Retina (tissue), 1 donor: ENCODE data around the gene TTC31.

ENCODE experiments used
- DNase-seq: peaks from one replicate; pipeline ENCODE4 v3.0.0-alpha.2; 2016

The TTC31 gene

DNA sequence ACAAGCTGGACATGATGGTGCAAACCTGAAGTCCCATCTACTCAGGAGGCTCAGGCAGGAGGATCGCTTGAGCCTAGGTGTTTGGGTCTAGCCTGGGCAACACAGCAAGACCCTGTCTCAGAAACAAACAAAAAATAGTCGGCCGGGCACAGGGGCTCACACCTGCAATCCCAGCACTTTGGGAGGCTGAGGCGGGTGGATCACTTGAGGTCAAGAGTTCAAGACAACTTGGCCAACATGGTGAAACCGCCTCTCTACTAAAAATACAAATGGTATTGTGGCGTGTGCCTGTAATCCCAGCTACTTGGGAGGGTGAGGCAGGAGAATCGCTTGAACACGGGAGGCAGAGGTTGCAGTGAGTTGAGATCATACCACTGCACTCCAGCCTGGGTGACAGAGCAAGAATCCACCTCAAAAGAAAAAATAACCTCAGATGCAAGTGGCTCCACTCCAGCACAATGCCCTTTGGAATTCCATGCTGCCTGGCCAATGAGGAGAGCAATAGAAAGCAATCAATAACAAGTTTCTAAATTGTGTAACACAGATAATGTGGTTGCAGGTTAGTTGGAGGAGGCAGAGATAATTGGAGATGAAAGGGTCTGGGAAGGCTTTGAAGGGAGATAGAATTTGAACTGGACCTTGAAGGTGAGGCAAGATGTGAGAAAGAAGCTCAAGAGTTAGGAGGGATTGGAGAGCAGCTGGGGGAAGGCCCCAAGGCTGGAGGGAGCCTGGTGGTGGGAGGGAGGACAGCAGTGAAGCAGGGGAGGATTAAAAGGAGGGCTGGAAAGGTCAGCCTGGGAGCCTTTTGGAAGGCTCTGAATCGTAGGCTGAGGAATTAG is 6.0 kb downstream of the TTC31 start:
- no peak for DNase-seq

DNA sequence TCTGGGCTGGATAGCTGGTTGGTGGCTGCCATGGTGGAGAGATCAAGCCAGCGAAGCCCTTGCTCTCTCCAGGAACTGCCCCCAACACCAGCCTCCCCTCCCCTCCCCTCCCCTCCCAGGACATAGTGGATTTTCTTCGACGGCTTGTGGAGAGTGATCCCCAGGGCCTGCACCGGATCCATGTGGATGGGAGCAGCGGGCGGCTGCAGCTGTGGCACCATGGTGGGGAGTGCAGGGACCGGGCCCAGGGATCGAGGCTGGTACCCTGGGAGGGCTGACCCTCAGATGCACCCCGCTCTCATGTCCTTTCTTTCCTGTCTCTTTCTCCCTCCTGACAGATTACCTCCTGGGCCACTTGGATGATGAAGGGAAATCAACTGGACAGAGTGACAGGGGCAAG is 7.0 kb downstream of the TTC31 start:
- DNase-seq = no peak

DNA sequence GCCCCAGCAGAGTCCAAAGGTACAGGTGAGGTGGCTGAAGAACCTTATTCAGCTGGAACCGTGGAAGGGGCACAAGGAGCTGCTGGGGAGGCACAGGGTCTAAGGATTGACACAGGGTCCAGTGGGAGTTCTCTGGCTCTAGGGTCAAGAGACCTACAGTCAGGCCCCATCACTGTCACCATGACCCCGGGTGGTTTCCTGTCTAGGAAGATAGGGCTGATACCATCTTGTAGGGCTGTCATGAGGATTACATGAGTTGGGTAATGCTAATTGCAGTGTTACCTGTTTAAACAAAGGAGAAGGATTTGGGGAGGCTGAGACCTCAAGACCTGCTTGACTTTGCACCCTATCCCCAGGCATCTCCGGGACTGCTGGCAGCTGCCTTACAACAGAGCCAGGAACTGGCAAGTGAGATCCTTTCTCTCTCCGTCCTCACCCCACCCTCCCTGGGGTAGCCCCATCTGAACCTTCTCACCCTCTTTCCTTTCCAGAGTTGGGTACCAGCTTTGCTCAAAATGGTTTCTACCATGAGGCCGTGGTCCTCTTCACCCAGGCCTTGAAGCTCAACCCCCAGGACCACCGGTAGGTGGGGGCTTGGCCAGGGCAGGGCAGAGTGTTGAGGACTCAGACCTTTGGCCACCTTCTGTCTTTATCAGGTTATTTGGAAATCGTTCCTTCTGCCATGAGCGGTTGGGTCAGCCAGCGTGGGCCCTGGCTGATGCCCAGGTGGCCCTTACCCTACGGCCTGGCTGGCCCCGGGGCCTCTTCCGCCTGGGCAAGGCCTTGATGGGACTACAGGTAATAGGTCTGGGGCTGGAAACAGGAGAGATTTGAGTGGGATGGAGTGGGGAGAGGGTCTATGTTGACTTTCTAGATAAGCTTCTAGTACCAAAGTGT is 9.0 kb downstream of the TTC31 start:
- DNase-seq = no peak

DNA sequence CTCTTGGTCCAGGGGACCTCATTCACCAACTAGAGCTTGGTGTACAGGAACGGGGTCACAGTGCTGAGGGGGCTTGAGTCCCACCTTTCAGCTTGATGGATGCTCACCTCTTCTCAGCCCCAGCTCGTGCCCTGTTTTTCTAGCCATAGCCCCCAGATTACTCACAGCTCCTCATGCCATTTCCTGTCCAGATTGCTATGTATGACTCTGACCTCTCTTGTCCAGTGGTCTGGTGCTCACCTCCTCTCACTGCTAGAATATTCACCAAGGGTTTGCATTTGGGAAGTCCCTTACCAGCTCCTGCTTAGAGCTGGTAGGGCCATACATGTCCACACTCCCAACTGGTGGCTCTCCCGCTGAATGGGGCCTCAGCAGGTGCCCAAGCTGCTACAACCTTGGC is 10.7 kb downstream of the TTC31 start:
- DNase-seq = no peak

DNA sequence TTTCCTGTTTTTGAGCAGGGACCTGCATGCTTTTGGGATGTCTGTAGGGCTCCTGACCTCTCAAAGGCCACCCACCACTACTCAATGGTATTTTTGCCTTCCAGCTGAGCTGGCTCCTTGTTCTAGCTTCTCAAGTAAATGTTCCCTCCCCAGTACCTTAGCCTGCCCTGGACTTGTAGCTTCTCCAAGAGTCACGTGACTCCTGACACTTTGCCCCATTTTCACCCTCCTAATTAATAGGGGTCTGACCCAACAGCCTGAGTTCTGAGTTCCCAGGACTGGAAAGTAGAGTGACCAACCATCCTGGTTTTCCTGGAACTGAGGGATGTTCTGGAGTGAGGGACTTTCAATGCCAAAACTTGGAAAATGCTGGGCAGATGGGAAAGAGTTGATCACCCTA is 12.6 kb downstream of the TTC31 start:
- DNase-seq = no peak

DNA sequence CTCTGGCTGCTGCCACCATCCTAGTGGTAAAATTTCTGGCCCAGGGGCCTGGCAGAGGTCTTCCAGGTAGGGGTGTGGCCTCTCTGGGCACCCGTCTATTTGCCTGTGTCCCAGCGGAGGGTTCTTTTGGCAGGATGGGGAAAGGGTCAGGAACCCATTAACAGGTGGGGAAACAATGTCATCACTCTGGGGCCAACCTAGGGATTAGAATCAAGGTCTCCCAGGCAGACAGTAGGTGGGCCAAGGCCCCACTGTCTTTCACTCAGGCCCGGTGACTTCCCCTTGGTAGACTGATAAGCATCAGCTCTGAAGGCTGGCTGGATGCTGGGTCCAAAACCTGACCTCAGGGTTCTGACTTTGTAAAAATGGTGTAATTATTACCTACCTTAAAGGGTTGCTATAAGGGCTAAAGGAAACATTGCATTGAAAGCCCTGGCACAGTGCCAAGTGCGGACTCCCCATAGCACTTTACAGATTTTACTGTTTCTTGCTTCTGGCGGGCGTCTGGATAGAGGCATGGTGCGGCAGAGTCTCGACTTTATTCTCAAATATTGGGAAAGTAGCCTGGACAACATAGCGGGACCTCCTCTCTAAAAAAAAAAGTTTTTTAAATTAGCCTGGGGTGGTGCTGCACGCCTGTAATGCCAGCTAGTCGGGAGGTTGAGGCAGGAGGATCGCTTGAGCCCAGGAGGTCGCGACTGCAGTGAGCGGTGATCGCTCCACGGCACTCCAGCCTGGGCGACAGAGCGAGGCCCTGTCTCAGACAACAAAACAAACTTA is 14.3 kb downstream of the TTC31 start:
- DNase-seq = no peak

DNA sequence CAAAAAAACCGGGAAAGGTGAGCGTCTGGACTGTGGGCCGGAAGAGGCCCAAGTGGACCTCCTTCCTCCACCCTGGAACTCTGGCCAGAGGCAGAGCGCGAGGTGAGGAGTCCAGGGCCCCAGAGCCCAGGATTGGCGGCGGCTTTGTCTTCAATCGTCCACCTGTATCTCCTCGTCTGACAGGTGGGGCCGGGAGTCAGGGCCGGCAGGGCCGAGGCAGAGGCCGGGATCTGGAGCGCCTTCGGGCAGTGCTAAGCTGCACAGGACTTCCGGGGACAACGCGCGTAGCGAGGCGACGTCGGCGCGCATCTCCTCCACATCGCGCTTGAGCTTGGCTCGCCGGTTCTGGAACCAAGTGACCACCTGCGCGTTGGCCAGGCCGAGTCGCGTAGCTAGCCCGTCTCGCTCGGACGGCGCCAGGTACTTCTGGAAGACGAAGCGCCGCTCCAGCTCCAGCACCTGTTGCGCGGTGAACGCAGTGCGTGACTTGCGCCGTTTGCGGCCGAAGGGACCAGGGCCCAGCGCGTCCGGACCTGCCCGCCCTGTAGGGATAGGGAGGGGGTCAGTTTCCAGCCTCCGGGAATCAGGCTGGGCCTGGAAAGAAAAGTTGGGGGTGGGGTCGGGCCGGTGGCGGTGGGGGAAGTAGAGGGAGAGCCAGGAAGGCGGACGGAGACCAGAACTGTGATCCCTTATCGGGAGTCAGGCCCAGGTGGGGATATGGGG is 15.1 kb downstream of the TTC31 start:
- peak; percentile 60 for DNase-seq

DNA sequence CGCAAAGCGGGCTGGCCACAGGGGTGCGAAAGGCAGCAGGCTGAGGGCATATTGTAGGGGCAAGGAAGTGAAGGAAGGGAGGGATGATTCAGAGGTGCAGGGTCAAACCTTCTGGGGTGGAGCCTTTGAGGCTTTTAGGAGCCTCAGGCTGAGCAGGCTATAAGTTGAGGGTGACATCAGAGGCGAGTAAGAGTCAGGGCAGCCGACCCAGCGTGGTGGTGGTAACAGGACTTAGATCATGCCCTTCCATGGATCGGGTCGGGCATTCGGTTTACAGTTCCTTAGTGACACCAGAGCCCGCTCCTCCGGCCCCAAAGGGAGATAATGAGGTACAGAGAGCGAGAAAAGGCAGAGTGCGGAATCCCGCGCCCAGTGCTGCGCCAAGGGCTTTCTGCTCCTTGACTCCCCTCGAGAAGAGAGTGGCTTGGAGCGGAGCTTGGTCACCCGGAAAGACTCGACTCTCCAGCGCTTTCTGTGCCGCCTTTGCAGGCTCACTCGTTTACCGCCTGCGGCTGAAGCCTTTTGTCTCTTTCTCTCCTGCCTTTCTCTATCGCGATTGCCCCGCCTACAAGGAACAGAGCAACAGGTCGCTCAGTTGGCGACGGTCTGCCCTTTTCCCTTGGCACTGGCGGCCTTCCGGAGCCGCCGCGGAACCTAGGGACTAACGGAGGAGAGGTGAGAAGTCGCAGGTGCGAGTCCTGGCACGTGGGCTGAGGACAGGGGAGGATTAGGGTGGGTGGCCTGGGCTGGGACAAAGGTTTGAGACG is 15.8 kb downstream of the TTC31 start:
- peak; percentile 76 for DNase-seq

DNA sequence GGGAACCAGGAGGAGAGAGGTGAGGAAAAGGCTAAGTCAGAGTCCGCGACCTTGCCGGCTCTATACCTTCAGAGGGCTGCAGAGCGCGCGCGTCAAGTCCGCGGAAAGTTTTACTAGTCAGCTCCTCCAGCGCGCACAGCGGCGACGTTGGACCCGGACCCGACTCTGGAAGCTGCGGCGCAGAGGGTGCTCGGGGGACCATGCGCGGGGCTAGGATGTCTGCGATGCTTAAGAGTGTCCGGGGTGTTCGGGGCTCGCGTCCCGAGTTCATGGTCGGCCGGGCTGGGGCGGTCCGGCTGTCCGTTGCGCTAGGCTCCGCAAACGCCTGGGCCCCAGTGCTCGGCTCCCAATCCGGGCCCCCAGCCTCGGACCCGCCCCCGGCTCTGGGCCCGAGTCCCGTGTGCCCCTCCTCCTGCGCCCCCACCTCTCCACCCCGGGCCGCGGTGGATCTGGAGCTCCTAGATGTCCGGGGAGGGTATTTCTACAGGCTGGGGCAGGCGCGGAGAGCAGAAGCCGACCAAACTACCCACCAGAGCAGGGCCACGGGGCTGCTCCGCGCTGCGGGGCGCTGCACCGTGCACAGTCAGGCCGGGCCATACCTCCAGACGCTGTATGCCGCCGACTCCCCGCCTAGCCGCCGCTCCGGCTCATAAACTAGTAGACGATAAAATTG is 16.5 kb downstream of the TTC31 start, which contains the start of gene LBX2:
Gene LBX2, minus strand, starts transcription at position 337 of the 673 bp plus-strand sequence. Its CDS starts 66 bp downstream, at position 271.
- DNase-seq = peak; percentile 62

DNA sequence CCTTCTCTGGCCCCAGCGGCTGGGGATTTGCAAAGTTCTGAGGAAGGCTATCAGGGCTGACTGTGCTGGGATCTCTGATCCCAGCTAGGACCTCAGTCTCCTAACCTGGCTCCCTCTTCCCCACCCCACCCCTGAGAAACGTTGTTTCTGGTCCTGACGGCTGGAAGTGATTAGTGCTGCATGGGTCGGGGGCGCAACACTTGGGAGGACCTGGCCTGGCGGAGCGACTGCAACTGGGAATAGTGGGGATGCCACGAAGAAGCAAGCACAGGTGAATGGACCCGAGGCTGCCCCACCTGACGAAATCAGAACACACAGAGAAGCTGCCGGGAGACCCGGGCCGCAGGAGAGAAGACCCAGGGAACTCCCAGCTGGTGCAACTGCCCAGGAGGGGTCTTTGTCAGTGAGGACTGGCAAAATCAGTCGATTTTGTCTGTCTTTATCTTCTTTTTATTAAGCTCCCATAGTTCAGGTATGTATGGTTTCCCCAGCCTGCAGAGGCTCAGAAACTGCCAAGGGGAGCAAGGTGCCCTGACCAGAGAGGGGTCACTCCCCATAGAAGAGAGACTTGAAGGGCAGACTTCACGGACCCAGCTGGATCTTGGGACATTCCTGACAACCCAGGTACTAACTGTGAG is 17.2 kb downstream of the TTC31 start:
- DNase-seq = no peak

DNA sequence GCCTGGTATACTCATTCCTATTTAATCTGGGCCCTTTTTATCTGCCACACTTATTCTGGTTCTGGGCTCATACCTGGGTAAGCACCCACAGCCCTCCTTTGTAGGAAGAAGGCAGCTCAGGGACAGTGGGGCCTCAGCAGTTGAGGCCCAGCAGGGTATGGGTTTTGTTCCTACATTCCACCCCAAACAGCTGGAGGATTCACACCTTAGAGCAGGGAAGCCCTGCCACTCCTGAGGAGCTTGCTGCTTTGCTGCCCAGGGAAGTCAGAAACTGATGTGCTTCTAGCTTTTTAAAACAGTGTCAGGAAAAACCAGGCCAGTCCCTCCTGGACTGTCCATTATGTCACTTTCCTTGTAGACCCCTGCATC is 17.7 kb downstream of the TTC31 start:
- DNase-seq = peak; percentile 16

DNA sequence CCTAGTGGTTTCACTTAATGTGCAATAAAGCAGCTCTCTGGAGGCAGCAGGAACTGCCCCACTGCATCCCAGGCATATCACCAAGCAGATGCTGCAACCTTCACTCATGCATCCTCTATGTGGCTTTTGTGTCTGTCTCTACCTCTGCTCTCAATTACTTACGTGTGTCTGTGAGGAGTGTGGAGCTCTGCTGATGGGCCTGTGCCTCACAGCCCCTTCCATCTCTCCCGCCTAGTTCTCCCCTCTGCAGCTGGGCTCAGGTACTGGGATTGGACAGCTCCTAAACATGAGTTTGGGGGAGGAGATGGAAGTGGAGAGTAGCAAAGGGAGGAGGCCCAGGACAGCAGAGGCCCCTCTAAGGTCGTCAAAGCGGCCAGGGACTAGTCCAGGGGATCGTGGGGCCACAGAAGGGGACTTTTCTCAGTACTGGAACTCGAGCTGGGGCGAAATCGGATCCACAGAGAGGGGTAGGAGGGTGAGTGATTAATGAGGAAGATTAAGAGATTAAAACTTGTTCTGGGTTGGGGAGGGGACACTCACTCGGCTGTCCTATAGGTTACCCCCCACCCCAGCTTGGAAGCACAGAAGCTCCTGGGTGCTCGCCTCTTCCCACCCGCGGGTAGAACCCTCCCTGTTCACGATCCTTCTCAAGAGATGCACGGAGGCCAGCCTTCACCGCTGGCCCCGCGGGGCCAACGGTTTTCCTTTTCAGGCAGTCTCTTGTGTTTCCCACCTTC is 18.6 kb downstream of the TTC31 start:
- peak; percentile 37 for DNase-seq

DNA sequence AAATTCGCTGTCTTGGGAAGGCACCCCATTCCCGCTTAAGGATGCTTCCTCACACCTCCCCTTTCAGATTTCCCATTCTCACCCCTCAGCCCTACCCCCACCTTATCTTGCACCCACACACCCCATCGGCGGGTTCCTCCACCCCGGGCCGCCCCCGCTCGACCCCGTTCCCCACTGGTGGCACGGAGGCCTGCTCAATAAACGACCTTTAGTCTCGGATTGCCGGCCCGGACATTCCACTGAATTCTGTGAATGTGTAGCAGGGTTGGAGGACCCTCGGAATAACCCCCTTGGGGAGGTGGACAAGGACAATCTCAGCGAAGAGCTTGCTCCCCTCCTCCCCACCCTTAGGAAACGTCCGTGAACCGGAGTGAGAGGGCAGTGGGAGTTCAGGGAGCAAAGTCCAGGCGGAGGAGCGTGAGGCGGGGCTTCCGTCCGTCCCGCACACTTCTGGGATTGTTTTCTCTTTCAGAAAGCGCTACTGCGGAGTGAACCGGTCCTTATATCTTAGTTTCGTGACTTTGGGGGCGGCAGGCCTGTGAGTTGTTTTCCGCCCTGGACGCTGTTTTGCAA is 19.4 kb downstream of the TTC31 start:
- DNase-seq = peak; percentile 54

DNA sequence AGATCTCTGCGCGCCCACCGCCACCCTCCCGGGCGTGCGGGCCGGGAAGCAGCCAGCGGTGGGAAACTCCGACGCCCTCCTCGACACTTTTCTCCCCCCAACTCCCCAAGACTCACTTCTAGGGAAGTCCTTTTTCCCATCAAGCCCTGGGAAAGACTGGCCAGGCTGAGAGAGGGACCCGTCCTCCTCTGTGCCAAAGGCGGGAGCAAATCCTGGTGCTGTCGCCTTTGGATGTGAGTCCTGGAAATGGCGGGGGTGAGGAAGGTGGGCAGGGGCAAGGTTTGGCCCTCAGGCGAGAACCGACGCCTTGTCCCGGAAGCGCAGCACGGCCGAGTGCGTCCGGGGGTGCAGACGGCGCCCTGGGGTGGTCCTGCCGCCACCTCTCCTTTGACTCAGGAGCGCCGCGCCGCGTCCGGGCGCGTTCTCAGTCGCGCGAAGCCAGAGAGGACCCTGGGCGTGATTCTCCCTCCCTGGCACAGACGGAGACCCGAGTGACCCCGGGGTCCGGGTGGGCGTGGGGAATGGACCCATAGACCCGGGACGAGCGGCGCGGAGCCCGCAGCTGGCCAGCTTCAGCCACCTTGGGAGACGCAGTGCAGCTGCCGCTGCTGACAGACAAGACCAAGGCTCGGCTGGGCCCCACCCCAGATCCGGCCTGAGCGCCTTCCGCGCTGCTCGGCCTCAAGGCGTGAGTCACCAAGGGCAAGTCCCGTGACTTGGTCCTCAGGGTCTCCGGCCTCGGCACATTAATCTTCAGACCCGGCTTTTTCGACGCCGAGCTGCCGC is 20.0 kb downstream of the TTC31 start:
- DNase-seq = peak; percentile 75

DNA sequence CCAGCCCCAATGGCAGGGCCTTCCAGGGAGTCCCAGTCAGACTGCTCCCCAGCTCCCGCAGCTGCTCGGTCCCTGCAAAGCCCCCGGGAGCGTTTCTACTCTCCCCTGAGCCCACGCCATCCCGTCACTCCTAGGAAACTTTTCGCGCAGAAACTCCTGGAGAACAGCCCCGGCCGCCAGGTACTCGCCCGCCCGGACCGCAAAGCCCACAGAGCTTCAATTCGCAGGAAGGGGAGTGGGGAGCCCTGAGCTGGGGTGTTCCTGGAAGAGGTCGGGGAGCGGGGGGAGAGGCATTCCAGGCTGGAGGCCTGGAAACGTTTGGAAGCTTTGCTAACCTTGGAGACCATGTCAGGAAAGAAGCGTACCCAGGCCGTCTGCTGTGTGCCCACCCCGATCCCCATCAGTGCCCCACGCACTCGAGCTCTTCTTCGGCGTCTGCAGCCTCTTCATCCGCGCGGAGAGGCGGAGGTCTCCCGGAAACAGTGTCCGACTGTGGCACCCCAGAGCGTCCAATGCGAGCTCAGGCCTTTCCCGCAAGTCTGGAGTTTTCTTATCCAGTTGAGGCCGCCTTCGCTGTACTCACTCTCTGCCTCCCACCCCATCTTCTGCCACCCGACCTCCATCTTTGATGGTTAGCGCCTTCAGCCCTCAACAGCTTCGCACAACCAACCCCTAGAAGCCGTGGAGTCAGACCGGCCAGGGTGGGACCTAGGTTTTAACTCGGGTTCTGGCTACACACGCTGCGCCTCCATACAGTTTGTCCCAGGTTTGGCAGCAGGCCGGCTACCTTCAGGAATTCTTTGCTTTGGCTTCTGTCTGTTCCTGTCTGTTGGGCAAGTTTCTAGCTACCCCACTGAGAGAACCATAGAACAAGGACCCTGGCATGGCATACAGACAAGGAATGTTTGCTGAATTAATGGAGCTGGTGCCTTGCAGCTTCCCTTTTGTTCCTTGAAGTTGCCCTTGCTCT is 20.9 kb downstream of the TTC31 start:
- peak; percentile 16 for DNase-seq

DNA sequence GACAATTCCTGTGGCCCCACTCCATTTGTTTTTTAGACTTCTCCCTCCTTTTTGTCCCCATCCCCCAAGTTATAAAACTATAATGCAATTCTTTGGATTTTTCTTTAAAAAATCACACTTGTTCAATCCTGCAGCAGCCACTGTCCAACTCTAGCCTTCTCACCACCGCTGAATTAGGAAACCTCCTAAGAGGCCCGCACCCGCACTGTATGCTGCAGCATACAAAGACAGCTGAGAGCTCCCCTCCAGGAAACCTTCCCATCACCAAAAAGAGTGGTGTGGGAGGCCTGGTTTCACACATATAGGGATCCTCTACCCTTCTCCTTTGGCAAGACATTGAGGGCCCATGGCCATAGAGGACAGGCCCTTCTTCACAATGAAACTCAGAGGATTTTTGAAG is 21.7 kb downstream of the TTC31 start:
- no peak for DNase-seq
